H1 (cell line): ENCODE results near the gene SYNRG. TPM values are rescaled to one million over a fixed set of nuclear protein-coding genes. Genes with fewer than 3 reads are reported as not detected.

ENCODE experiments used
- CTCF ChIA-PET: fragments of 300-600 bp; sonication (Branson Sonifier 250); formaldehyde crosslinking; loops from one replicate; lab custom pipeline; 2021; ENCODE audit not compliant: partially characterized antibody; lab: Charles Lee
- POLR2A ChIA-PET: fragments of 300-600 bp; sonication (Branson Sonifier 250); formaldehyde crosslinking; loops from one replicate; lab custom pipeline; 2021; ENCODE audit warnings: inconsistent platforms; ENCODE audit not compliant: partially characterized antibody; lab: Charles Lee
- DNase-seq, 2 experiments: peaks; one replicate each; pipeline versions ENCODE4 v3.0.0 to v3.0.0-alpha.2; 2010 to 2022; ENCODE audit warnings: low spot score in 2 of 2, low read depth in 1 of 2, mixed read lengths in 1 of 2
- FAIRE-seq: peaks from 2 replicates; lab custom pipeline; 2011; peaks lifted over from hg19 to GRCh38; lab: Jason Lieb, UNC
- H2AFZ ChIP-seq: 2 replicates; pipeline ENCODE4 v1.8.1; 2012; ENCODE audit warnings: low read length, inconsistent platforms
- H2AK5ac ChIP-seq: 2 replicates; pipeline ENCODE4 v1.6.1; 2013; ENCODE audit warnings: low read depth, low read length
- H2BK120ac ChIP-seq: replicated peaks from 2 replicates; pipeline ENCODE3; 2013; ENCODE audit warnings: low read depth, low read length, inconsistent platforms
- H2BK12ac ChIP-seq: 2 replicates; pipeline ENCODE4 v1.6.1; 2013; ENCODE audit warnings: low read depth, low read length
- H2BK15ac ChIP-seq: 2 replicates; pipeline ENCODE4 v1.6.1; 2013; ENCODE audit warnings: low read length
- H2BK20ac ChIP-seq: 2 replicates; pipeline ENCODE4 v1.6.1; 2013; ENCODE audit warnings: low read length
- H2BK5ac ChIP-seq: 2 replicates; pipeline ENCODE4 v1.6.1; 2013; ENCODE audit warnings: low read depth, low read length
- H3K14ac ChIP-seq: 2 replicates; pipeline ENCODE4 v1.6.1; 2013; ENCODE audit warnings: inconsistent platforms; ENCODE audit not compliant: insufficient read length
- H3K18ac ChIP-seq: 2 replicates; pipeline ENCODE4 v1.6.1; 2013; ENCODE audit warnings: low read length; ENCODE audit errors: extremely low read depth
- H3K23ac ChIP-seq: 2 replicates; pipeline ENCODE4 v1.6.1; 2013; ENCODE audit warnings: inconsistent platforms; ENCODE audit not compliant: insufficient read length
- H3K23me2 ChIP-seq: 2 replicates; pipeline ENCODE4 v1.6.1; 2013; ENCODE audit warnings: low read depth, low read length
- H3K27ac ChIP-seq: 2 replicates; pipeline ENCODE4 v1.6.1; 2011; ENCODE audit warnings: low read depth, low read length, inconsistent platforms
- H3K27me3 ChIP-seq, 4 experiments: replicated peaks in 1 of 4; 1 replicate in 1 of 4; 2 replicates in 3 of 4; pipeline versions ENCODE4 v1.6.1 to v1.8.1; 2011 to 2013; ENCODE audit warnings: low read length in 3 of 4, mild to moderate bottlenecking in 3 of 4, inconsistent platforms in 2 of 4, mixed read lengths in 2 of 4, moderate library complexity in 1 of 4; ENCODE audit not compliant: control insufficient read depth in 3 of 4, insufficient read depth in 3 of 4; ENCODE audit errors: extremely low read depth in 1 of 4
- H3K36me3 ChIP-seq, 4 experiments: 2 replicates each; pipeline versions ENCODE4 v1.6.1 to v1.8.1; 2011 to 2013; ENCODE audit warnings: mild to moderate bottlenecking in 4 of 4, low read length in 3 of 4, moderate library complexity in 2 of 4, control low read depth in 1 of 4, inconsistent platforms in 1 of 4; ENCODE audit not compliant: insufficient read depth in 4 of 4, control insufficient read depth in 2 of 4
- H3K4ac ChIP-seq: replicated peaks from 2 replicates; pipeline ENCODE3; 2013; ENCODE audit warnings: low read length, low read depth, mixed read lengths, inconsistent platforms; ENCODE audit not compliant: insufficient read length
- H3K4me1 ChIP-seq, 4 experiments: replicated peaks in 1 of 4; 1 replicate in 1 of 4; 2 replicates in 3 of 4; pipeline versions ENCODE4 v1.6.1 to v1.8.1; 2011 to 2013; ENCODE audit warnings: low read length in 3 of 4, inconsistent platforms in 2 of 4, mixed read lengths in 1 of 4; ENCODE audit not compliant: insufficient read depth in 4 of 4, control insufficient read depth in 3 of 4
- H3K4me2 ChIP-seq, 2 experiments: 2 replicates each; pipeline versions ENCODE4 v1.6.1 to v1.8.1; 2011 to 2013; ENCODE audit warnings: low read depth in 2 of 2, low read length in 2 of 2, control low read depth in 1 of 2, inconsistent platforms in 1 of 2, mild to moderate bottlenecking in 1 of 2; ENCODE audit not compliant: insufficient read depth in 1 of 2
- H3K4me3 ChIP-seq, 4 experiments: fragments of 200-600, 300-600 bp in 1 of 4; sonication (generic), shearing (Covaris generic), sonication (Bioruptor Twin) in 1 of 4; 2 replicates each; pipeline versions ENCODE4 v1.5.1 to v1.8.1; 2011 to 2016; ENCODE audit warnings: low read length in 4 of 4, low read depth in 3 of 4, control low read depth in 2 of 4, inconsistent platforms in 2 of 4, mild to moderate bottlenecking in 2 of 4, mixed read lengths in 1 of 4, moderate library complexity in 1 of 4; ENCODE audit not compliant: insufficient read depth in 2 of 4; ENCODE audit errors: extremely low read depth in 1 of 4
- H3K56ac ChIP-seq: replicated peaks from 2 replicates; pipeline ENCODE3; 2013; ENCODE audit warnings: low read depth, mild to moderate bottlenecking, mixed read lengths, low read length, inconsistent platforms; ENCODE audit not compliant: insufficient read length
- H3K79me1 ChIP-seq: 2 replicates; pipeline ENCODE4 v1.6.1; 2013; ENCODE audit warnings: low read depth, low read length, control low read depth
- H3K79me2 ChIP-seq, 2 experiments: 2 replicates each; pipeline versions ENCODE4 v1.6.1 to v1.8.1; 2012 to 2013; ENCODE audit warnings: low read length in 2 of 2, mild to moderate bottlenecking in 2 of 2, inconsistent platforms in 1 of 2; ENCODE audit not compliant: insufficient read depth in 2 of 2, control insufficient read depth in 1 of 2
- H3K9ac ChIP-seq, 4 experiments: replicated peaks in 1 of 4; 1 replicate in 1 of 4; 2 replicates in 3 of 4; pipeline versions ENCODE4 v1.6.1 to v1.8.1; 2011 to 2013; ENCODE audit warnings: low read depth in 3 of 4, low read length in 3 of 4, control low read depth in 2 of 4, mild to moderate bottlenecking in 2 of 4, moderate library complexity in 2 of 4, inconsistent platforms in 1 of 4; ENCODE audit errors: extremely low read depth in 1 of 4
- H3K9me3 ChIP-seq, 2 experiments: 2 replicates each; pipeline versions ENCODE4 v1.6.1 to v1.8.1; 2012 to 2013; ENCODE audit warnings: mild to moderate bottlenecking in 2 of 2, moderate library complexity in 2 of 2, control low read depth in 1 of 2, inconsistent platforms in 1 of 2, low read depth in 1 of 2, low read length in 1 of 2, mixed read lengths in 1 of 2; ENCODE audit not compliant: insufficient read depth in 2 of 2
- H4K20me1 ChIP-seq, 2 experiments: replicated peaks in 1 of 2; 2 replicates each; pipeline versions ENCODE3 to v1.8.1; 2011 to 2013; ENCODE audit warnings: inconsistent platforms in 2 of 2, low read length in 2 of 2, mild to moderate bottlenecking in 1 of 2; ENCODE audit not compliant: insufficient read depth in 2 of 2, control insufficient read depth in 1 of 2
- H4K5ac ChIP-seq: 2 replicates; pipeline ENCODE4 v1.6.1; 2013; ENCODE audit warnings: low read length, low read depth, mixed read lengths, inconsistent platforms; ENCODE audit not compliant: insufficient read length
- H4K8ac ChIP-seq: 2 replicates; pipeline ENCODE4 v1.8.0; 2013; ENCODE audit warnings: mild to moderate bottlenecking, moderate library complexity, low read length, inconsistent platforms; ENCODE audit not compliant: insufficient read depth; ENCODE audit errors: extremely low read depth
- H4K91ac ChIP-seq: replicated peaks from 2 replicates; pipeline ENCODE3; 2013; ENCODE audit warnings: low read length, mixed read lengths, inconsistent platforms; ENCODE audit not compliant: insufficient read length
- ASH2L ChIP-seq: fragments of 200-600, 300-600 bp; sonication (generic); IDR thresholded peaks from one replicate; pipeline ENCODE4 v1.7.1; 2017; ENCODE audit warnings: low read length
- ATF2 ChIP-seq: IDR thresholded peaks from 2 replicates; pipeline ENCODE4 v1.6.1; 2012; ENCODE audit warnings: low read length, inconsistent platforms
- CTCF ChIP-seq, 3 experiments: IDR thresholded peaks; 1 replicate in 2 of 3; 2 replicates in 1 of 3; pipeline versions ENCODE4 v1.5.1 to v1.6.1; 2011; ENCODE audit warnings: low read length in 3 of 3, mild to moderate bottlenecking in 3 of 3, inconsistent platforms in 2 of 3, low read depth in 1 of 3, moderate library complexity in 1 of 3; ENCODE audit not compliant: insufficient read depth in 1 of 3; ENCODE audit errors: control extremely low read depth in 1 of 3
- E2F6 ChIP-seq: IDR thresholded peaks from 2 replicates; pipeline ENCODE4 v1.6.1; 2012; ENCODE audit warnings: inconsistent platforms
- MAFK ChIP-seq: IDR thresholded peaks from 2 replicates; pipeline ENCODE4 v1.6.1; 2012; ENCODE audit warnings: low read depth, mild to moderate bottlenecking, improper control_type of control experiment, low read length
- PHF8 ChIP-seq: fragments of 200-600 bp; sonication (generic); conservative IDR thresholded peaks from 2 replicates; pipeline ENCODE4 v1.7.1; 2012; ENCODE audit warnings: low read depth, mild to moderate bottlenecking, inconsistent platforms, low read length, moderate library complexity
- SIRT6 ChIP-seq: IDR thresholded peaks from one replicate; pipeline ENCODE4 v1.7.1; 2012; ENCODE audit warnings: low read length, inconsistent platforms
- SIX5 ChIP-seq: IDR thresholded peaks from 2 replicates; pipeline ENCODE4 v1.6.1; 2011; ENCODE audit warnings: mild to moderate bottlenecking, low read depth, low read length
- TAF1 ChIP-seq: IDR thresholded peaks from 2 replicates; pipeline ENCODE4 v1.6.1; 2011; ENCODE audit warnings: mild to moderate bottlenecking, low read depth, low read length
- WGBS, 2 experiments: shearing (Covaris generic) in 1 of 2; methylation state at CpG; one replicate each; pipeline versions ENCODE4 v1.1.6 to v1.1.7; 2013 to 2015; ENCODE audit warnings: low lambda C conversion rate in 2 of 2, mixed read lengths in 2 of 2, inconsistent platforms in 1 of 2, low coverage in 1 of 2, missing lambda C conversion rate in 1 of 2; ENCODE audit not compliant: insufficient replicate concordance in 2 of 2, insufficient coverage in 1 of 2, insufficient read length in 1 of 2; ENCODE audit errors: extremely low coverage in 1 of 2, missing lambda C conversion rate in 1 of 2; 5-methylcytosine and 5-hydroxymethylcytosine counted together
- polyA plus RNA-seq, 7 experiments: library from polyadenylated mRNA; depleted of rRNA in 3 of 7; stranded (reverse) in 5 of 7; unstranded in 2 of 7; fragments of >200 nt in 5 of 7; fragments of 200-250 nt in 2 of 7; gene quantifications; 1 replicate in 5 of 7; 2 replicates in 1 of 7; 4 replicates in 1 of 7; pipeline versions ENCODE4 v1.2.1 to v1.2.3, GENCODE V29; 2011 to 2013; ENCODE audit warnings: missing spikeins in 2 of 7, mixed read lengths in 2 of 7
- total RNA-seq: library from RNA; stranded (reverse); fragmentation: NEBNext Ultra II Directional; extraction: Animal tissue kit (Norgen Biotek cat#: 25700); gene quantifications from 2 replicates; pipeline ENCODE4 v1.2.1, GENCODE V29; 2021

Gene SYNRG
- total and polyA plus RNA-seq, 2 of the 8 experiments (the other 6 are each of a cell fraction or from before 2014, with no cell fraction given): 7.7 to 31.7 TPM

- H3K27ac ChIP-seq: no peak overlapping the region
- H3K23ac ChIP-seq: no peak overlapping the region
- H3K4me2 ChIP-seq: no peak overlapping the region
- no peak overlapping the region for H4K5ac ChIP-seq
- no peaks in the 10 kb centered on the region for H3K27me3 ChIP-seq
- H2BK20ac ChIP-seq: no peak overlapping the region
- H2AK5ac ChIP-seq: no peak overlapping the region
- H3K9ac ChIP-seq: no peak overlapping the region
- 89% methylated on average over 3 of the region's 3 CpGs; no CpG with 5 or more reads in 1 of the 2 experiments for WGBS, 2 experiments
- DNase-seq (no peak), FAIRE-seq (no peak)
- H3K79me2 ChIP-seq: no peaks in the 10 kb centered on the region
- H3K4ac ChIP-seq: no peak overlapping the region
- H2AFZ ChIP-seq: no peak overlapping the region
- H3K9me3 ChIP-seq: no peaks in the 10 kb centered on the region
- H3K4me3 ChIP-seq: no peak overlapping the region
- no peaks in the 10 kb centered on the region for H3K4me1 ChIP-seq
- H4K20me1 ChIP-seq: peaks cover 0 to 2% of the 10 kb centered on the region in 2 experiments
- no peaks in the 10 kb centered on the region for H3K79me1 ChIP-seq
- H3K36me3 ChIP-seq: peaks cover 6 to 40% (median 19%) of the 10 kb centered on the region in 4 experiments; a peak in 7 of 8 replicates
- no peak overlapping the region for H3K18ac ChIP-seq
- no peak overlapping the region for H2BK15ac ChIP-seq
- H4K8ac ChIP-seq: no peak overlapping the region
- H2BK12ac ChIP-seq: no peak overlapping the region
- H3K56ac ChIP-seq: no peak overlapping the region
- H2BK5ac ChIP-seq: no peak overlapping the region
- no peak overlapping the region for H2BK120ac ChIP-seq
- CTCF ChIA-PET: interaction anchor here (0.9 to 5.0 kb wide), 11 partner anchors 9 to 470 kb away, joined by 3 to 71 read pairs (median 5); no protein-coding TSS in a partner anchor
- POLR2A ChIA-PET: interaction anchor here (1.4 kb wide), 1 partner anchor 38 kb away, joined by 7 read pairs; the partner anchor contains the start of gene SYNRG
- no peak overlapping the region for H4K91ac ChIP-seq
- no peak overlapping the region for H3K14ac ChIP-seq
- no peaks in the 10 kb centered on the region for H3K23me2 ChIP-seq
- no peak for TF ChIP-seq ASH2L
- no peak for TF ChIP-seq SIRT6
- TF ChIP-seq CTCF (IDR thresholded peaks at IDR 0.05; ENCODE audit: control extremely low read depth in 1 of 3, insufficient read depth in 1 of 3, low read depth in 1 of 3, low read length in 3 of 3): no peak
- TF ChIP-seq MAFK: no peak
- TF ChIP-seq PHF8: no peak
- TF ChIP-seq ATF2: no peak
- no peak for TF ChIP-seq E2F6
- TF ChIP-seq TAF1: no peak
- no peak for TF ChIP-seq SIX5
Observed at GRCh38 chr17:37571674-37572073, 37.5 kb downstream of the SYNRG start.
